Measurements from ENCODE around the gene CLDN10. TPM values are rescaled to one million over a fixed set of nuclear protein-coding genes. Genes with fewer than 3 reads are reported as not detected.

The CLDN10 gene
- total RNA-seq, 4 donors from 2014 or later = 0.81 to 16.8 TPM; not detected in 2

DNA sequence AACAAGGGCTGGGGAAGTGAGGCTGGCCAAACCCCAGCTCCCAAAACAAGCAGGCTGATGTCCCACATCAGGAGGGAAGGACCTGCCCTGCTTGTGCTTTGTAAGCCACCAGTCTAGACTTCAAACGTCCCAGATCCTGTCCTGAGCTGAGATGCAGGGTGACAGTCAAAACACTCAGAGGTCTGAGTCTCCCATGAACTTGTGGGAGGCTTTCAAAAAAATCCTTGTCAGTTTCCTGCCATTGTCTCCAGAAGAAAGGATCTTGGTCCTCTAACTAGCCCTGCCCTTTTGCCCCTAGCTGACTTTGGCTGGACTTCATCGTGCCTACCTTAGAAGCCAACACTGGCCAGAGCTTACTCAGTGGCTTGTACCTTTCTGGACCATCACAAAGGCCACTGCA, 48.7 kb downstream of the CLDN10 start:
- H3K27ac ChIP-seq = no peak overlapping the region
- peaks cover 0 to 47% of the 10 kb centered on the region in 2 donors for H3K36me3 ChIP-seq
- no peak for ATAC-seq
- no peaks in the 10 kb centered on the region for H3K9me3 ChIP-seq
- no peaks in the 10 kb centered on the region for H3K4me1 ChIP-seq
- H3K4me3 ChIP-seq = no peak overlapping the region
- WGBS, 2 donors (ENCODE audit: low coverage in 1 of 2) = 100% methylated on average over 1 of the region's 2 CpGs; no CpG with 5 or more reads in 1 of the 2 donors
- H3K27me3 ChIP-seq = no peaks in the 10 kb centered on the region
- TF ChIP-seq POLR2AphosphoS5 (IDR thresholded peaks at IDR 0.05) (no peak), POLR2A (IDR thresholded peaks at IDR 0.05) (no peak), EP300 (IDR thresholded peaks at IDR 0.05) (no peak)
- TF ChIP-seq, protein P1, sequence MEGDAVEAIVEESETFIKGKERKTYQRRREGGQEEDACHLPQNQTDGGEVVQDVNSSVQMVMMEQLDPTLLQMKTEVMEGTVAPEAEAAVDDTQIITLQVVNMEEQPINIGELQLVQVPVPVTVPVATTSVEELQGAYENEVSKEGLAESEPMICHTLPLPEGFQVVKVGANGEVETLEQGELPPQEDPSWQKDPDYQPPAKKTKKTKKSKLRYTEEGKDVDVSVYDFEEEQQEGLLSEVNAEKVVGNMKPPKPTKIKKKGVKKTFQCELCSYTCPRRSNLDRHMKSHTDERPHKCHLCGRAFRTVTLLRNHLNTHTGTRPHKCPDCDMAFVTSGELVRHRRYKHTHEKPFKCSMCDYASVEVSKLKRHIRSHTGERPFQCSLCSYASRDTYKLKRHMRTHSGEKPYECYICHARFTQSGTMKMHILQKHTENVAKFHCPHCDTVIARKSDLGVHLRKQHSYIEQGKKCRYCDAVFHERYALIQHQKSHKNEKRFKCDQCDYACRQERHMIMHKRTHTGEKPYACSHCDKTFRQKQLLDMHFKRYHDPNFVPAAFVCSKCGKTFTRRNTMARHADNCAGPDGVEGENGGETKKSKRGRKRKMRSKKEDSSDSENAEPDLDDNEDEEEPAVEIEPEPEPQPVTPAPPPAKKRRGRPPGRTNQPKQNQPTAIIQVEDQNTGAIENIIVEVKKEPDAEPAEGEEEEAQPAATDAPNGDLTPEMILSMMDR (IDR thresholded peaks at IDR 0.05) = no peak

- no peak for ATAC-seq
- H3K27me3 ChIP-seq = no peaks in the 10 kb centered on the region
- no peak overlapping the region for H3K4me3 ChIP-seq
- H3K9me3 ChIP-seq = no peaks in the 10 kb centered on the region
- no peak overlapping the region for H3K27ac ChIP-seq
- TF ChIP-seq POLR2AphosphoS5 (IDR thresholded peaks at IDR 0.05) (no peak), EP300 (IDR thresholded peaks at IDR 0.05) (no peak)
- TF ChIP-seq, protein P1 (IDR thresholded peaks at IDR 0.05) = no peak
- no peaks in the 10 kb centered on the region for H3K4me1 ChIP-seq
- 84 to 96% methylated on average over 4 to 6 of the region's 6 CpGs for WGBS, 2 donors (ENCODE audit: low coverage in 1 of 2)
- peaks cover 0 to 41% of the 10 kb centered on the region in 2 donors for H3K36me3 ChIP-seq
These were observed 49.4 kb downstream of the CLDN10 start for GRCh38 chr13:95601906-95602305.

- no peaks in the 10 kb centered on the region for H3K9me3 ChIP-seq
- H3K4me1 ChIP-seq = peaks cover 0 to 6% (median 5%) of the 10 kb centered on the region in 3 donors
- no peak overlapping the region for H3K27ac ChIP-seq
- no peaks in the 10 kb centered on the region for H3K27me3 ChIP-seq
- H3K4me3 ChIP-seq = no peak overlapping the region
- WGBS, 2 donors (ENCODE audit: low coverage in 1 of 2) = no CpG with 5 or more reads among the region's 12 CpGs
- H3K36me3 ChIP-seq = peaks cover 0 to 39% of the 10 kb centered on the region in 2 donors
- TF ChIP-seq EP300 (IDR thresholded peaks at IDR 0.05) (no peak), POLR2A (IDR thresholded peaks at IDR 0.05) (no peak)
- TF ChIP-seq, protein P1 (IDR thresholded peaks at IDR 0.05) = no peak
- peak; percentile 30 for ATAC-seq
These were observed 51.5 kb downstream of the CLDN10 start for GRCh38 chr13:95603887-95604555.

DNA sequence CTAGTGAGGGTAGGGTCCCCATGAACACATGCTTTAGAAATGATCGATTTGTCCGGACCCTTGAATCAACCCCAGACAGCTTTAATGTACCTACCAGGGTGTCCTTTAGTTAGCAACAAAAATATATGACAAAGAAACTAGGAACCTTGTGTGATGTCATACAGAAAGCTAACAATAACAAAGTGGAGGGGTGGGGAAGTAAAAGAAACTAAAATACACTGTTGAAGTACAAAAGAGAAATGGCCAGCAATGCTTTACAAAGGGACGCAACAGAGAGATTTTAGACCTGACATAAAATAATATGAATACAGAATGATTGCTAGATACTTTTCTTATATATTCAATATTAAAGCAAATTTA, 52.0 kb downstream of the CLDN10 start:
- Histone ChIP-seq H3K36me3 (peaks cover 0 to 35% of the 10 kb centered on the region in 2 donors), H3K4me1 (peaks cover 0 to 11% (median 9%) of the 10 kb centered on the region in 3 donors), H3K27me3 (no peaks in the 10 kb centered on the region), H3K4me3 (no peak overlapping the region), H3K27ac (no peak overlapping the region), H3K9me3 (no peaks in the 10 kb centered on the region)
- WGBS, 2 donors (ENCODE audit: low coverage in 1 of 2) = 83 to 100% methylated on average over 1 to 3 of the region's 3 CpGs
- no peak for TF ChIP-seq POLR2A (IDR thresholded peaks at IDR 0.05)
- TF ChIP-seq EP300 (IDR thresholded peaks at IDR 0.05) = no peak
- TF ChIP-seq, protein P1 (IDR thresholded peaks at IDR 0.05) = no peak
- TF ChIP-seq POLR2AphosphoS5 (IDR thresholded peaks at IDR 0.05) = no peak
- ATAC-seq = no peak

DNA sequence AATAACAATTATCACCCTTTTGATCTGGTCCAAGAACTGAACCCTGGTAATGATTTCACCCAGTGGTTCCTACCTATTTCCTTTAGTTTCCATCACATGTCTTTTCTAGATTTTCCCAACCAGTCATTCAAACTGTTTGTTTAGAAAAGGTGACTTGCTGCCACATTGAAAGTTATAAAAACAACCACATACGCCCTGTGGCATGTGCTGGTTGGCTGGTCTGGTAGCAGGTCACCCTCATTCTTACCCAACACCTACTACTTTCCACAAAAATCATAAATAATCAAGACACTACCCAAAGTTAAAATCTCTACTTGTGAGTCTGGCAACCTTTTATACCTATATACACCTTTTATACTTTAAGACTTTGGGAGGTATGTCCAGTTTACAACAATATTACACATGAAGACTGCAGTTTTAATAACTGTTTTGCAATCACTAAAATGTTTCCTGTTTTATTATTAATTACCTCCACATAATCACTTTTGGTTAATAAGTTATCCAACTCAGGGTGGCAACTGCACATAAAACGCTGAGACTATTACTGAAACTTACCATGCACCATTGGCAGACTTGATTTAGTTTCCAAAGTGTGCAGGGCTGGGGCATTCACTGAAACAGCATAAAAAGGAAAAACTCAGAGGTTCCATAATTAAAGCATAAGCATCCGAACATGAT, 53.1 kb downstream of the CLDN10 start:
- Histone ChIP-seq H3K27ac (no peak overlapping the region), H3K9me3 (no peaks in the 10 kb centered on the region), H3K36me3 (peaks cover 0 to 31% of the 10 kb centered on the region in 2 donors), H3K27me3 (no peaks in the 10 kb centered on the region), H3K4me1 (peaks cover 0 to 14% (median 9%) of the 10 kb centered on the region in 3 donors), H3K4me3 (no peak overlapping the region)
- ATAC-seq = no peak
- no peak for TF ChIP-seq POLR2AphosphoS5 (IDR thresholded peaks at IDR 0.05)
- no peak for TF ChIP-seq EP300 (IDR thresholded peaks at IDR 0.05)
- no peak for TF ChIP-seq POLR2A (IDR thresholded peaks at IDR 0.05)
- TF ChIP-seq, protein P1 (IDR thresholded peaks at IDR 0.05) = no peak
- WGBS, 2 donors (ENCODE audit: low coverage in 1 of 2) = 84 to 92% methylated on average over 2 to 3 of the region's 3 CpGs

Measured in gastroesophageal sphincter (tissue), 4 donors.